ENCODE results near the gene LIMS3.
"Not testable (repeated sequence)": the region's sequence is repeated elsewhere in the genome, so short reads cannot be mapped to it uniquely, and the experiment has no call there.

GRCh38 chr2:109871129-109871751 is 27.2 kb upstream of the LIMS3 start:
- TF ChIP-seq CTCF, POLR2A (IDR thresholded peaks at IDR 0.05): not testable (repeated sequence)

Data from Peyer's patch (tissue), 4 donors.